ENCODE measurements around the gene BST2.

DNA sequence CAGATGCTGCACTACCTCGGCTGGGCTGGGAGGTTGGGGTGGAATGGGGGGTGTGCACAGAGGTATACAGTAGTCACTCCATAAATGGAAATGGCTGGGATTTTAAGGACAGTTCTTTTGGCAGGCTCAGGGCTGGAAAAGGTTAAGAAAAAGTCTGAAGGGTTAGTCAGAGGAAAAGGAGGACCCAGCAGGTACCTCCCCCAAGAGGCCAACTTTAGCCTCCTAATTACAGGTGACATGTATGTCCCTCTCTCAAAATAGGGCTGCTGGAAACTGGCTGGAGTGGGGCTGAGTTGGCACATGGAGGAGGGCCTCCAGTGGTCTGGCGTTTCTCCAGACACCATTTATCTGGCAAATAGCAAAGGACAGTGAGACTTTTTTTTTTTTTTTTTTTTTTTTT is 12.4 kb downstream of the BST2 start:
- TF ChIP-seq GATA2 (IDR thresholded peaks at IDR 0.05; ENCODE audit: low read depth, low read length) (no peak), GATA3 (IDR thresholded peaks at IDR 0.05; ENCODE audit: low read depth, low read length) (no peak)
